ENCODE measurements around the gene TMEM156.

DNA sequence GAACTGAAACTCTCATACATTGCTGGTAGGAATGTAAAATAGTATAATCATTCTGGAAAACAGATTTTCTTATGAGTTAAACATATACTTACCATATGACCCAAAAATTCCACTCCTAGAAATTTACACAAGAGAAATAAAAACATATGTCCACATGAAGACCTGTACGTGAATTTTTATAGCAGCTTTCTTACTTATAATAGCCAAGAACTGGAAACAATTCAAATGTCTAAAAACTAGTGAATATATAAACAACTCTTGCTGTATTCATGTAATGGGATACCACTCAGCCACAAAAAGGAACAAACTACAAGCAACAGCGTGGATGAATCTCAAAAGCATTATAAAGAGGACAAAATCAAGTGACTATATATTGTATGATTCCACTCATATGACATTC lies 27.5 kb downstream of the TMEM156 start:
- TF ChIP-seq CTCF (IDR thresholded peaks at IDR 0.05) = no peak
- TF ChIP-seq POLR2A (IDR thresholded peaks at IDR 0.05) = no peak
